Natural killer cell treated with Interleukin-12 subunit alpha and Interleukin-12 subunit beta and Interleukin-15 and Interleukin-18, amount 100 ng/mL, for 72 hours (primary cell): ENCODE results near the gene ANKRD13B. TPM values are rescaled to one million over a fixed set of nuclear protein-coding genes. Genes with fewer than 3 reads are reported as not detected.

Experiments
- ATAC-seq, 2 donors: fragments of 150-1000 bp; cut with Tn5 transposase in 1 of 2; sonication (Bioruptor Pico), chemical (Tn5 transposase) in 1 of 2; 2 replicates each; pipeline ENCODE4 v1.10.0; 2021
- DNase-seq: peaks from one replicate; pipeline ENCODE4 v3.0.0; 2022; ENCODE audit warnings: low spot score
- H3K27ac Mint-ChIP-seq, 2 donors: 1 replicate in 1 of 2; 2 replicates in 1 of 2; pipeline ENCODE4 v1.8.0; 2022; ENCODE audit warnings: mixed read lengths in 2 of 2, mild to moderate bottlenecking in 1 of 2, moderate library complexity in 1 of 2
- H3K27me3 Mint-ChIP-seq, 2 donors: 1 replicate in 1 of 2; 2 replicates in 1 of 2; pipeline ENCODE4 v1.8.0; 2022; ENCODE audit warnings: mixed read lengths in 2 of 2
- H3K36me3 Mint-ChIP-seq: one replicate; pipeline ENCODE4 v1.8.0; 2022; ENCODE audit warnings: mixed read lengths
- H3K4me1 Mint-ChIP-seq, 2 donors: 1 replicate in 1 of 2; 2 replicates in 1 of 2; pipeline ENCODE4 v1.8.0; 2022; ENCODE audit warnings: low read depth in 2 of 2, mixed read lengths in 2 of 2, mild to moderate bottlenecking in 1 of 2
- H3K4me3 Mint-ChIP-seq: one replicate; pipeline ENCODE4 v1.8.0; 2022; ENCODE audit warnings: mixed read lengths
- H3K9me3 Mint-ChIP-seq: 2 replicates; pipeline ENCODE4 v1.8.0; 2022; ENCODE audit warnings: mixed read lengths
- total RNA-seq, 2 donors: library from RNA; stranded (reverse); gene quantifications; one replicate each; pipeline ENCODE4 v1.2.3, GENCODE V29; 2022

Gene ANKRD13B
- total RNA-seq, 2 donors from 2014 or later = 4.4 to 32.5 TPM

GRCh38 chr17:29573558-29573869 is 19.4 kb upstream of the ANKRD13B start:
- Mint-ChIP-seq H3K4me3 (no peak overlapping the region), H3K4me1 (peaks cover 7 to 12% of the 10 kb centered on the region in 2 donors), H3K27me3 (no peaks in the 10 kb centered on the region), H3K9me3 (no peaks in the 10 kb centered on the region), H3K27ac (no peak overlapping the region), H3K36me3 (no peaks in the 10 kb centered on the region)
- DNase-seq (peak; percentile 48), ATAC-seq (no peak)

GRCh38 chr17:29573871-29574731 is 18.8 kb upstream of the ANKRD13B start:
- Mint-ChIP-seq H3K27ac (no peak overlapping the region), H3K4me1 (peaks cover 7 to 11% of the 10 kb centered on the region in 2 donors), H3K36me3 (no peaks in the 10 kb centered on the region), H3K27me3 (no peaks in the 10 kb centered on the region), H3K9me3 (no peaks in the 10 kb centered on the region), H3K4me3 (no peak overlapping the region)
- ATAC-seq (no peak), DNase-seq (peak; percentile 49)

- Mint-ChIP-seq H3K36me3 (no peaks in the 10 kb centered on the region), H3K9me3 (no peaks in the 10 kb centered on the region), H3K27me3 (no peaks in the 10 kb centered on the region), H3K4me3 (no peak overlapping the region), H3K27ac (no peak overlapping the region), H3K4me1 (peaks cover 8 to 10% of the 10 kb centered on the region in 2 donors)
- DNase-seq = no peak
- no peak for ATAC-seq
These were observed 18.0 kb upstream of the ANKRD13B start for GRCh38 chr17:29574732-29575510.

GRCh38 chr17:29575511-29576213 is 17.3 kb upstream of the ANKRD13B start:
- Mint-ChIP-seq H3K4me1 (peaks cover 12 to 16% of the 10 kb centered on the region in 2 donors), H3K9me3 (no peaks in the 10 kb centered on the region), H3K4me3 (no peak overlapping the region), H3K27ac (no peak overlapping the region), H3K27me3 (no peaks in the 10 kb centered on the region), H3K36me3 (no peaks in the 10 kb centered on the region)
- no peak for ATAC-seq
- no peak for DNase-seq

- Mint-ChIP-seq H3K4me3 (no peak overlapping the region), H3K36me3 (no peaks in the 10 kb centered on the region), H3K9me3 (no peaks in the 10 kb centered on the region), H3K27ac (no peak overlapping the region), H3K27me3 (no peaks in the 10 kb centered on the region), H3K4me1 (peaks cover 8 to 10% of the 10 kb centered on the region in 2 donors)
- DNase-seq (no peak), ATAC-seq (no peak)
These were observed 16.5 kb upstream of the ANKRD13B start for GRCh38 chr17:29576214-29577000.

- Mint-ChIP-seq H3K27me3 (no peaks in the 10 kb centered on the region), H3K4me3 (no peak overlapping the region), H3K4me1 (peaks cover 8 to 10% of the 10 kb centered on the region in 2 donors), H3K36me3 (no peaks in the 10 kb centered on the region), H3K9me3 (no peaks in the 10 kb centered on the region), H3K27ac (no peak overlapping the region)
- no peak for ATAC-seq
- DNase-seq = no peak
These were observed 15.9 kb upstream of the ANKRD13B start for GRCh38 chr17:29577001-29577370.

GRCh38 chr17:29577385-29578211 is 15.3 kb upstream of the ANKRD13B start:
- ATAC-seq (no peak), DNase-seq (no peak)
- Mint-ChIP-seq H3K4me3 (no peak overlapping the region), H3K9me3 (no peaks in the 10 kb centered on the region), H3K27ac (no peak overlapping the region), H3K27me3 (no peaks in the 10 kb centered on the region), H3K4me1 (peaks cover 8 to 10% of the 10 kb centered on the region in 2 donors), H3K36me3 (no peaks in the 10 kb centered on the region)

GRCh38 chr17:29578626-29579485 is 14.1 kb upstream of the ANKRD13B start:
- no peak overlapping the region for H3K4me3 Mint-ChIP-seq

GRCh38 chr17:29579866-29580771 is 12.8 kb upstream of the ANKRD13B start:
- peak overlapping the region; percentile 23 to 78 for H3K27ac Mint-ChIP-seq
- DNase-seq (peak; percentile 87), ATAC-seq (peak; percentile 91 to 93)
- H3K9me3 Mint-ChIP-seq = no peaks in the 10 kb centered on the region
- H3K4me1 Mint-ChIP-seq = peaks cover 13 to 21% of the 10 kb centered on the region in 2 donors
- no peak overlapping the region for H3K4me3 Mint-ChIP-seq
- no peaks in the 10 kb centered on the region for H3K27me3 Mint-ChIP-seq
- H3K36me3 Mint-ChIP-seq = no peaks in the 10 kb centered on the region

More at GRCh38 chr17:29578626-29579485, 14.1 kb upstream of the ANKRD13B start:
- H3K36me3 Mint-ChIP-seq = no peaks in the 10 kb centered on the region
- no peak for ATAC-seq
- peaks cover 8 to 12% of the 10 kb centered on the region in 2 donors for H3K4me1 Mint-ChIP-seq
- no peaks in the 10 kb centered on the region for H3K9me3 Mint-ChIP-seq
- H3K27me3 Mint-ChIP-seq = no peaks in the 10 kb centered on the region
- H3K27ac Mint-ChIP-seq = no peak overlapping the region
- DNase-seq = no peak

GRCh38 chr17:29581583-29582253 is 11.2 kb upstream of the ANKRD13B start:
- no peak for ATAC-seq
- Mint-ChIP-seq H3K4me3 (no peak overlapping the region), H3K4me1 (peaks cover 24 to 28% of the 10 kb centered on the region in 2 donors), H3K9me3 (no peaks in the 10 kb centered on the region), H3K27ac (no peak overlapping the region), H3K36me3 (no peaks in the 10 kb centered on the region), H3K27me3 (no peaks in the 10 kb centered on the region)
- DNase-seq = no peak

- no peak overlapping the region for H3K27ac Mint-ChIP-seq
- no peaks in the 10 kb centered on the region for H3K27me3 Mint-ChIP-seq
- H3K36me3 Mint-ChIP-seq = no peaks in the 10 kb centered on the region
- no peaks in the 10 kb centered on the region for H3K9me3 Mint-ChIP-seq
- ATAC-seq = no peak
- no peak overlapping the region for H3K4me3 Mint-ChIP-seq
- no peak for DNase-seq
- H3K4me1 Mint-ChIP-seq = peaks cover 26 to 29% of the 10 kb centered on the region in 2 donors
These were observed 10.6 kb upstream of the ANKRD13B start for GRCh38 chr17:29582254-29582765.
